HG02798 (cell line): Measurements from ENCODE around the gene FBXL19.
"Not testable (repeated sequence)": the region's sequence is repeated elsewhere in the genome, so short reads cannot be mapped to it uniquely, and the experiment has no call there.

Experiments used
- ATAC-seq: cut with Tn5 transposase; IDR thresholded peaks from one replicate; pipeline ENCODE4 v1.9.1; 2021; ENCODE audit warnings: mild to moderate bottlenecking; ENCODE audit not compliant: unreplicated experiment, poor library complexity

The FBXL19 gene

GRCh38 chr16:30923554-30924075 is at the start of gene FBXL19:
Gene FBXL19 (plus strand): TSS chr16:30923572. CDS start chr16:30925755, 2,183 bp downstream.
- ATAC-seq = no peak

- no peak for ATAC-seq
These were observed 49.0 kb upstream of the FBXL19 start for GRCh38 chr16:30874244-30874820.

GRCh38 chr16:30874821-30875717 is 48.3 kb upstream of the FBXL19 start:
- peak; percentile 87 for ATAC-seq

- peak; percentile 22 for ATAC-seq
These were observed 47.2 kb upstream of the FBXL19 start for GRCh38 chr16:30875871-30876801.

- no peak for ATAC-seq
These were observed 46.5 kb upstream of the FBXL19 start for GRCh38 chr16:30876867-30877266.

GRCh38 chr16:30882429-30883310 is 40.7 kb upstream of the FBXL19 start:
- no peak for ATAC-seq

GRCh38 chr16:30884760-30885159 is 38.6 kb upstream of the FBXL19 start:
- no peak for ATAC-seq

- ATAC-seq = no peak
These were observed 38.2 kb upstream of the FBXL19 start for GRCh38 chr16:30885196-30885595.

GRCh38 chr16:30886145-30886544 is 37.2 kb upstream of the FBXL19 start:
- ATAC-seq = no peak

- no peak for ATAC-seq
These were observed 35.4 kb upstream of the FBXL19 start for GRCh38 chr16:30887927-30888326.

- ATAC-seq = no peak
These were observed 34.4 kb upstream of the FBXL19 start for GRCh38 chr16:30888856-30889499.

- ATAC-seq = no peak
These were observed 33.7 kb upstream of the FBXL19 start for GRCh38 chr16:30889721-30890120.

- ATAC-seq = not testable (repeated sequence)
These were observed 32.1 kb upstream of the FBXL19 start for GRCh38 chr16:30891043-30891823.

GRCh38 chr16:30892670-30893416 is 30.5 kb upstream of the FBXL19 start:
- ATAC-seq = no peak

- ATAC-seq = peak; percentile 4
These were observed 30.0 kb upstream of the FBXL19 start for GRCh38 chr16:30893417-30893743.

GRCh38 chr16:30893744-30894539 is 29.4 kb upstream of the FBXL19 start, which contains the start of gene BCL7C:
Gene BCL7C (minus strand): TSS chr16:30894077. CDS start chr16:30893944, 133 bp downstream.
- ATAC-seq = peak; percentile 85
